GM18526 (cell line): ENCODE measurements around the gene ZNF621.

Experiments used
- POLR2A ChIP-seq: IDR thresholded peaks from 3 replicates; pipeline ENCODE4 v1.6.1; 2011; ENCODE audit not compliant: insufficient read length; ENCODE audit errors: extremely low read depth

Gene ZNF621

GRCh38 chr3:40524568-40525285 lies at the start of gene ZNF621:
Gene ZNF621 (plus strand): TSS chr3:40524960. CDS start chr3:40525841, 881 bp downstream.
- TF ChIP-seq POLR2A: peak; percentile 94

DNA sequence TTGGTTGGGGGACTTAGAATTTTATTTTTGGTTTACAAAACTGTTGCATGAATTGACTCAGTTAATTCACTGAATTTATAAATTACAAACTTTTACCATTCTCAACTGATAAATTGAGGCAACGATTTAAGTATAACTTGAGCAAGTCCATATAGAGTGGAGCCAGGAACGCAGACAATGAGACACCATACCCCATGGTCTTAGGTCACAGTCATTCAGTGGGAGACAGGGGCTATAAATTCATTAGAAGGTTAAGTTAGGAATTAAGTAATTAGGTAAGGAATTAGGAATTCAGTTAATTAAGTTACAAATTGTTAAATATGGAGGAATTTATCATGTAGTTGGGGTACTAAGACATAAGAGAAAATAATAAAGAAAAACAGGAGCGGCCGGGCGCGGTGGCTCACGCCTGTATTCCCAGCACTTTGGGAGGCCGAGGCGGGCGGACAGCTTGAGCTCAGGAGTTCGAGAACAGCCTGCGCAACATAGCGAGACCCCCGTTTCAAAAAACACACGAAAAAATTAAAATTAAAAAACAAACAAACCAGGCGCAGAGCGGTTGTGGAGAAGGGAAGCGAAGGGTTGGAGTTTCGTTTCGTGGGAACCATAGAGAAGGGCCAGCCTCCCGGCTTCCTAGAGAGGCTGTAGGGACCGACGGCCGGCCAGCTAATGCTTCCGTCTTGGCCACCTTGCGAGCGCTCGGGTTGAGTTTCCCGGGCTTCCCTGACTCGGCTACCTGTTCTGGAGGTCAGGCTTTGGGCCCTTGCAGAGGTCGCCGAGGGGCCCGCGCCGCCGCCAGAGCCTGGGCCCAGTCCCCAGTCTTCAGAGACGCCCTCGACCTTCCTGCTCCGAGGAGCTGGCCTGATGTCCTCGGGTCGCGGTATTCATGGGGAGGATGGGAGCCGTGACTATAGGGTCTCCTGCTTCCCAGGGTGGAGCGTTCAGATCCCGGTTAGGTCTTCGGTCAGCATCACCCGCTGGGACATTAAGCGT lies 48.0 kb upstream of the ZNF621 start, which contains the start of gene ZNF619:
TSS of gene ZNF619 (plus strand) at position 645 of the 993 bp plus-strand sequence. CDS start 858 bp downstream, outside the sequence.
- TF ChIP-seq POLR2A: peak; percentile 40

DNA sequence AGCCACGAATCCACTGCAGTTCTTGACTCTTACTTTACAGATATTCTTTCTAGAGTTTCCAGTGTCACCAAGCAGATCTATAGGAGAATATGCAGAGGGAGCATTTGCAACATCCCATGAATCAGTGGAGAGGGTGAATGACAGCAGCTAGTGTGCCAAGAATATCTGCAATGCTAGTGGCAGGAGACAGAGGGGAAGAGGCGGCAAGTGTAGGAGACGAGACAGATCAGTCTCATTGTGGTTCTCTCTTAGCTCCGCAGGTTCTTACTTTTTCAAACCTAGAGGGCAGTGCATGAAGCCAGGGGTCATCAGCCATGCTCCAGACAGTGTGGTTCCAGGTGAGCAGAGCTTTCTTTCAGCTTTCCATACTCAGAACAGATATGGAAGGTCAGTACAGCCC lies 47.1 kb upstream of the ZNF621 start:
- no peak for TF ChIP-seq POLR2A

DNA sequence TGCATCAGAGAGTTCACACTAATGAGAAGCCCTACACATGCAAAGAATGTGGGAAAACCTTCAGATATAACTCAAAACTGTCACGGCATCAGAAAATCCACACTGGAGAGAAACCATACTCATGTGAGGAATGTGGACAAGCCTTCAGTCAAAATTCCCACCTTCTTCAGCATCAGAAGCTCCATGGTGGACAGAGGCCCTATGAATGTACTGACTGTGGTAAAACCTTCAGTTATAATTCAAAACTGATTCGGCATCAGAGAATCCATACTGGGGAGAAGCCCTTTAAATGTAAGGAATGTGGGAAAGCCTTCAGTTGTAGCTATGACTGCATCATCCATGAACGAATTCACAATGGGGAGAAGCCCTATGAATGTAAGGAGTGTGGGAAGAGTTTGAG lies 37.6 kb upstream of the ZNF621 start:
- TF ChIP-seq POLR2A: no peak

DNA sequence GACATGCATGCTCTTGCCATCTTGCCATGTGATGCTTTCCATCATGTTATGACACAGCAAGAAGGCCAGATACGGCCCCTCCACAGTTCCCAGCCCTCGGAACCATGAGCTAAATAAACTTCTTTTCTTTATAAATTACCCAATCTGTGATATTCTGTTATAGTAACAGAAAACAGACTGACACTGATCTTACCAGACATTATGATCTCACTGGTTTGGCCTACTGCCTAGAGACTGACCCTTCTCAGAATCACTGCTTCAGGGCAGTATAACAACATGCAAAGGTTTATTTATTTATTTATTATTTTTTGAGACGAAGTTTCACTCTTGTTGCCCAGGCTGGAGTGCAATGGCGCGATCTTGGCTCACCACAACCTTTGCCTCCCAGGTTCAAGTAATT lies 33.8 kb upstream of the ZNF621 start:
- no peak for TF ChIP-seq POLR2A

DNA sequence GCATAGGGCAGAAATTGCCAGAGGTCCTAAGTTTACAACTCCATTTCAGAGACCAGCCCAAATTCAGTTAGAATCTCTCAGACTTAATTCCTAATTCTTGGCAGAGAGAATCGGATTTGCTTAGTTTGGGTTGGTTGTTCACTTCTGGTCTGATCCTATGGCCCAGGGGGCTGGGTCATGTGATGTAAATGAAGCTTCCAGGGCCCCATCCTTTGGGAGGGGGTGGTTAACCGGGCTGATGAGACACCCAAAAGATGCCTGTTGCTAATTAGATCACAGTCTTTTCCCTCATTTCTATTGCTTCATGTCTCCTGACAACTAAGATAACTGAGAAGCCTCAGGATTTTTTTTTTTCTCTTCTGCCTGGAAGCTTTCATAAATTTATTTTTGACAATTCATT lies 30.1 kb upstream of the ZNF621 start:
- TF ChIP-seq POLR2A: no peak

DNA sequence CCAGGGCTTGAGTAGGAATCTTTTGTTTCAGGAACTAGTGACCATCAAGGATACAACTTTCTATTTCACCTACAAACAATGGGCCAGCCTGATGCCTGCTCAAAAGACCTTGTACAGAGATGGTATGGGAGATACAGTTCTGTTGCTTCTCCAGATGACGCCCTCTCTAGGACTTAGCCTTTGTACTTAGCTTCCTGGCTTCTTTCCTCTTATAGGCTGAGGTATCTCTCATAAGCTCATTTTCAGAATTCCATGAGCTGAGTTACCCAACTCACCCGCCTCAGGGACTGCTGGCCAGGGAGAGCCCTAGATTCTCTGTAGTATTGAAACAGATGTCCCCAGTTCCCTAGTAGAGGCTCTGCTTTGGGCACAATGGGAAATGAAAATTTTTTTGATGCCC lies 27.5 kb upstream of the ZNF621 start:
- no peak for TF ChIP-seq POLR2A

DNA sequence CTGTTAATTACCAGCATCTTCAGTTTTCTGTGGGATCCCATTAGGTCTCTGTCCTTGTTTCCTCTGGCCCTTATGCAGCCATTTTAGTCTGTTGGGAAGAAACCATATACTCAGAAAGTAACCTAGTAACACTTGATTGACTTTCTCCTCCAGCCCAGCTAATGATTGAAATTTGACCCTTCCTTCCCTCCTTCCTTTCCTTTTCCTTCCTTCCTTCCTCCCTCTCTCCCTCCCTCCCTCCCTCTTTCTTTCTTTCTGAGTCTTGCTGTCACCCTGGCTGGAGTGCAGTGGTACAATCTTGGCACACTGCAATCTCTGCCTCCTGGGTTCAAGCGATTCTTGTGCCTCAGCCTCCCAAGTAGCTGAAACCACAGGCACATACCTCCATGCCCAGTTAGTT lies 24.8 kb upstream of the ZNF621 start:
- TF ChIP-seq POLR2A: no peak

- TF ChIP-seq POLR2A: no peak
These were observed 22.7 kb upstream of the ZNF621 start for GRCh38 chr3:40502034-40502433.

DNA sequence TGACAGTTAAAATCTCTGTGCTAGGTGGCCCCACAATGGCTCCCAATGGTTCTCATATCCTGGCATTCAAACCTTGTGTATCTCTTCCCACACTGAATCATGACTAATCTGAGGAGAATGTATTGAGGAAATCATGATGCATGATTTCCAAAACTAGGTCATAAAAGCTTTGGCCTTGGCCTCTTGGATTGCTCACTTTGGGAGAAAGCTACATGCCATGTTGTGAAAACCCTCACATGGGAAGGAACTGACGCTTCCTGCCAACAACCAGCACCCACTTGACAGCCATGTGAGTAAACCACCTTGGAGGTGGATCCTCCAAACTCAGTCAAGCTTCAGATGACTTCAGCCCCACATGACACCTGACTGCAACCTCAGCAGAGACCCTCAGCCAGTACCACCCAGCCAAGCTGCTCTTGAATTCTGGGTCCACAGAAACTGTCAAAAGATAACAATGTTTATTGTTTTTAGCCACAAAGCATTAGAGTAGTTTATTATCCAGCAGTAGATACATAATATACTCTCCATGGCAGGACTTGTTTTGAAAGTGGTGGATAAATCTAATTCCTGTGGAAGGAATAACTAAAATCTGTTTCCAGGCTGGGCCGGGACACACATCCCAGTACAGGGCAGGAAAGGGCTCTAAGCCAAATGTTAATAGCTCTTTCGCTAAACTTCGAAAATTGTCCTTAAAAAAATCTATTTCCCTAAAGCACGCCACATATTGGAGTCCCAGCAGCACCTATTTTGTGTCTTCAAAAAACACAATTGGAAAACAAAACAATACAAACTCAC lies 19.9 kb upstream of the ZNF621 start:
- no peak for TF ChIP-seq POLR2A

GRCh38 chr3:40505599-40506462 lies 18.9 kb upstream of the ZNF621 start, which contains the start of gene ZNF620:
Gene ZNF620 (plus strand): TSS chr3:40506039. CDS start chr3:40506353, 314 bp downstream.
- no peak for TF ChIP-seq POLR2A

DNA sequence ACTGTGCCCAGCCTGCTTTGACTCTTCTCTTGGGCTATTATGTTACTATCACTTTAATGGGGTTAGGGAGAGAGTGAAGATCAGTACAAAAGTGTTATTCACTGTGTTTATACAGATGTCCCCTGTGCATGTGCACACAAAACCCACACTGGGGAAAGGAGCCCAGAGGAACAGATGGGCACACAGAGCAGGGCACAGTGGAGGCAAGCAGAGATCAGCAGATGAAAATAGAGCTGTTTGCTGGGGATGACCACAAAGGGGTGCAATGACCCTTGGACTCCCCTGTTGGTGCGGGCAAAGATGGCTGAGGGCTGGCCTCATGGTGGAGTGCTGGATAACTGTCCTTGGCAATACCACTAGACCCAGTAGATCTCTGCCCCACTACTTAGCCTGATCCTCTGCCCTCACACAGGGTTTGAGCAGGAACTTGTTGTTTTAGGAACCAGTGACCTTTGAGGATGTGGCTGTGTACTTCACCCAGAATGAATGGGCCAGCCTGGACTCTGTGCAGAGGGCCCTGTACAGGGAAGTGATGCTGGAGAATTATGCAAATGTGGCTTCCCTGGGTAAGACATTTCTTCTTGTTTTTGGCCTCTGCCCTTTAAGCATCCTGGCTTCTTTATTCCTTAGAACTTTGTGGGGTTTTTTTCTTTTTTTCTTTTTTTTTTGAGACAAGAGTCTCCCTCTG lies 13.6 kb upstream of the ZNF621 start:
- no peak for TF ChIP-seq POLR2A

GRCh38 chr3:40516201-40516600 lies 8.6 kb upstream of the ZNF621 start:
- TF ChIP-seq POLR2A: no peak

DNA sequence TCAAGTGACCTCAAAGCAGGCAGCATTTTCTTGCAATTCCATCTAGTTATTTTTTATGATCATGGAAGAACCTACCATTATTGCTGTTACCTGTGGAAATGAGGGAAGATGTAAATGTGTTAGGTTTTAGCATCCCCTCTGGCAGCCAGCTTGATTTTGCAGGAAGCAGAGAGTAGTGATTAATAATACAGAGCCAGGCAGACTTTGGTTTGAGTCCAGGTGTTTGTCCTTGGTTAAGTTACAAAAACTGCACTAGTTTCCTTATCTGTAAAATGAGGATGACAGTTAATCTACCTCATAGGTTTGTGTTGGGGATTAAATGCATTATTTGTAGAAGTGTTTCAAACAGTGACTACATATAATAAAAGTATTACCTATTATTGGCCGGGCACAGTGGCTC lies 6.7 kb upstream of the ZNF621 start:
- no peak for TF ChIP-seq POLR2A
